ENCODE results near the gene CYTH4.

CYTH4 gene

DNA sequence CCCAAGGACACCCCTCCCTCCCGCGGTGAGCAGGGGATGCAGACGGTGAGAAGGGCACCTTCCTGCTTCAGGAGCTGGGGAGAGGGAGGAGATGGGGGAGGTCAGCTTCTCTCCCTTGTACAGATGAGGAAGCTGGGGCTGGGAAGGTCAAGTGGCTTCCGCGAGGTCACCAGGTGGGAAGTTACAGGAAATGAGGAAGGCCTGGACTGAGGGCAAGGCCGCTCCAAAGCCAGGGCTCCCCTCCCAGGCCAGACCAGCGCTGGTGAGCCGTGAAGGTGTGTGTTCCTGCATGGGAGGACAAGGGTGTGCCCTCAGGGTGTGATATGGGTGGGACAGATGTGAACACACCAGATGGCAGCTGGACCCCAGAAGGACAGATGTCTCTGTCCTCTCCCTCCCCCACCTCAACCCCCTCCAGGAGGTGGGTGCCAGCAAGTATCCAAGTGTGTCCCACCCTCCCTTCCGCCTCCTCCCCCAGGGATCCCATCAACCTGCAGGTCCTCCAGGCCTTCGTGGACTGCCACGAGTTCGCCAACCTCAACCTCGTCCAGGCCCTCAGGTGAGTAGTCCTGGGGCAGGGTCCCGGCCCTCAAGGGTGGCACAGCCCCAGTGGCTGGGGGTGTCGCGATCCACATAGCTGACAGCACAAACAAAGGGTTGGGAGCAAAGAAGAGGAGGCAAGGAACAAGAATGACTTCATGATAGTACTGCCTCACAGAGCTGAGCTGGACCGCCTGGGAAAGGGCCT, 16.6 kb downstream of the CYTH4 start:
- no peak overlapping the region for H3K27ac ChIP-seq (ENCODE audit: low read depth, low read length)
- no peak overlapping the region for H3K9ac ChIP-seq (ENCODE audit: low read length)
- H3K36me3 ChIP-seq (ENCODE audit: insufficient read depth, low read length) = no peaks in the 10 kb centered on the region

DNA sequence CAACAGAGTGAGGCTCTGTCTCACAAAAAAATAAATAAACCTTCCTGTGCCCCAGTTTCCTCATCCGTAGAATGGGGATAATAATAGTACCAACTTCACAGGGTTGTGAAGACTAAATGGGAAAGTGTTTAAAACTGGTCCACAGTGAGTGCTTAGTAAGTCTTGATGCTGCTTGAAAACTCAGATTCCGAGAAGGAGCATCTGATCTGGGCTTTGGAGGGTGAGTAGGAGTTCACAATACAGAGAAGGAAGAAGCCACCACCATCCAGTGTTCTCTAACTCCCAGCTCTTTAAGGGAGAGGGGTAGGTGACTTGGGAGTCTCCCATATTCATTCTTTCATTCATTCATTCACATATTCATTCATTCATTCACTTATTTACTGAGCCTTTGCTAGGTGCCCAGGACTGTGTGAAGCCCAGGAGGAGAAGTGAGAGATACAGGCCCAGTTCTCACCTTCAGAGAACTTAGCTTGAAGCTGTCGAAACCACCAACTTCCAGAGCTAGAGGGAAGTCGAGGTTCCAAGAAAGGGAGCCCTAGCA, 17.7 kb downstream of the CYTH4 start:
- Histone ChIP-seq H3K9ac (ENCODE audit: low read length) (no peak overlapping the region), H3K4me3 (ENCODE audit: low read depth in 1 of 2, low read length in 2 of 2) (no peak overlapping the region), H3K9me3 (ENCODE audit: low read length) (no peaks in the 10 kb centered on the region), H3K4me1 (ENCODE audit: insufficient read depth, low read length) (no peaks in the 10 kb centered on the region), H3K36me3 (ENCODE audit: insufficient read depth, low read length) (no peaks in the 10 kb centered on the region), H3K27me3 (ENCODE audit: control insufficient read depth in 1 of 2, insufficient read depth in 2 of 2, low read length in 2 of 2) (peaks cover 0 to 5% of the 10 kb centered on the region in 2 donors), H3K27ac (ENCODE audit: low read depth, low read length) (no peak overlapping the region)

More for the DNA sequence above, 16.6 kb downstream of the CYTH4 start:
- no peak overlapping the region for H3K4me3 ChIP-seq (ENCODE audit: low read depth in 1 of 2, low read length in 2 of 2)
- H3K9me3 ChIP-seq (ENCODE audit: low read length) = no peaks in the 10 kb centered on the region
- peaks cover 0 to 5% of the 10 kb centered on the region in 2 donors for H3K27me3 ChIP-seq (ENCODE audit: control insufficient read depth in 1 of 2, insufficient read depth in 2 of 2, low read length in 2 of 2)
- H3K4me1 ChIP-seq (ENCODE audit: insufficient read depth, low read length) = no peaks in the 10 kb centered on the region

DNA sequence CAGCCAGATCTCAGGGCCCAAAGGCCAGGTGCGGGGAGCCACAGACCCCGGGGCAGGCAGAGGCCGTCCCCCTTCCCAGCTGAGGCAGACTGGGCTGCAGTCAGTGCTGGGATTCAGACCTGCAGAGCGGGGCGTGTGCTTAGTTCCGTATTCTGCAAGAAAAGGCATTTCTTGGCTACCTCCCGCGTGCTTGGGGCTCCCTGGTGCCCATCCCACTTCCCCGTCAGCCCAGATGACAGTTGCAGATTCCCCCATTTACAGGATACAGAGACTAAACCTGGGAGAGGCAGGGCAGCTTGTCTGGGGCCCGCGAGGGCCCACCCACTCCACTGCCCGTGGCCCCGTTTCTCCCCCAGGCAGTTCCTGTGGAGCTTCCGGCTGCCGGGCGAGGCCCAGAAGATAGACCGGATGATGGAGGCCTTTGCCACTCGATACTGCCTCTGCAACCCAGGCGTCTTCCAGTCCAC, 18.3 kb downstream of the CYTH4 start:
- no peaks in the 10 kb centered on the region for H3K36me3 ChIP-seq (ENCODE audit: insufficient read depth, low read length)
- H3K27me3 ChIP-seq (ENCODE audit: control insufficient read depth in 1 of 2, insufficient read depth in 2 of 2, low read length in 2 of 2) = peaks cover 0 to 5% of the 10 kb centered on the region in 2 donors
- no peak overlapping the region for H3K9ac ChIP-seq (ENCODE audit: low read length)
- no peaks in the 10 kb centered on the region for H3K4me1 ChIP-seq (ENCODE audit: insufficient read depth, low read length)
- H3K27ac ChIP-seq (ENCODE audit: low read depth, low read length) = no peak overlapping the region
- no peaks in the 10 kb centered on the region for H3K9me3 ChIP-seq (ENCODE audit: low read length)
- no peak overlapping the region for H3K4me3 ChIP-seq (ENCODE audit: low read depth in 1 of 2, low read length in 2 of 2)

DNA sequence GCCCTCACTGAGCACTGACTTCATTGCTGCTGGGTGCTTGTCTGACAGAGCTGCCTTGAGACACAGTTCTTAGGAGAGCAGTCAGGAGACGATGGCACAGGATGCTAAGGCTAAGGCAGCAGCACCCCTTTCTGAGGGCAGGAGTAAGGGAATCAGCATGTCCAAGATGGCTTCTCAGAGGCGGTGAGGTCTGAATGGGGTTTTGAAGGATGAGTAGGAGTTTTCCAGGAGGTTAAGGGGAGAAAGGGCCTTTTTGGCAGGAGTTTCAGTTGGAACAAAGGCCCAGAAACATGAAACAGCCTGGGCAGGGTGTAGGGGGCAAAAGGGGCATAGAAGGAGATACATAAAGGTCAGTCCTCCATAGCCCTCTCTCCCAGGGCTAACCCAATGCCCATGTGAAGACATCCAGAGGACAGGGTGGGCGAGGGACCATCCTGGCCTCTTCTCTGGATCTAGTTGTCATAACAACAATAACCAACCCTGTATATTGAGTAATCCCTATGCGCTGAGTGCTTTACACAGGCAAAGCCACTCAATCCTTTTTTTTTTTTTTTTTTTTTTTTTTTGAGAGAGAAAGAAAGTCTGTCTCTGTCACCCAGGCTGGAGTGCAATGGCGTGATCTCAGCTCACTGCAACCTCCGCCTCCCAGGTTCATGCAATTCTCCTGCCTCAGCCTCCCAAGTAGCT, 19.0 kb downstream of the CYTH4 start:
- Histone ChIP-seq H3K4me3 (ENCODE audit: low read depth in 1 of 2, low read length in 2 of 2) (no peak overlapping the region), H3K36me3 (ENCODE audit: insufficient read depth, low read length) (no peaks in the 10 kb centered on the region)

DNA sequence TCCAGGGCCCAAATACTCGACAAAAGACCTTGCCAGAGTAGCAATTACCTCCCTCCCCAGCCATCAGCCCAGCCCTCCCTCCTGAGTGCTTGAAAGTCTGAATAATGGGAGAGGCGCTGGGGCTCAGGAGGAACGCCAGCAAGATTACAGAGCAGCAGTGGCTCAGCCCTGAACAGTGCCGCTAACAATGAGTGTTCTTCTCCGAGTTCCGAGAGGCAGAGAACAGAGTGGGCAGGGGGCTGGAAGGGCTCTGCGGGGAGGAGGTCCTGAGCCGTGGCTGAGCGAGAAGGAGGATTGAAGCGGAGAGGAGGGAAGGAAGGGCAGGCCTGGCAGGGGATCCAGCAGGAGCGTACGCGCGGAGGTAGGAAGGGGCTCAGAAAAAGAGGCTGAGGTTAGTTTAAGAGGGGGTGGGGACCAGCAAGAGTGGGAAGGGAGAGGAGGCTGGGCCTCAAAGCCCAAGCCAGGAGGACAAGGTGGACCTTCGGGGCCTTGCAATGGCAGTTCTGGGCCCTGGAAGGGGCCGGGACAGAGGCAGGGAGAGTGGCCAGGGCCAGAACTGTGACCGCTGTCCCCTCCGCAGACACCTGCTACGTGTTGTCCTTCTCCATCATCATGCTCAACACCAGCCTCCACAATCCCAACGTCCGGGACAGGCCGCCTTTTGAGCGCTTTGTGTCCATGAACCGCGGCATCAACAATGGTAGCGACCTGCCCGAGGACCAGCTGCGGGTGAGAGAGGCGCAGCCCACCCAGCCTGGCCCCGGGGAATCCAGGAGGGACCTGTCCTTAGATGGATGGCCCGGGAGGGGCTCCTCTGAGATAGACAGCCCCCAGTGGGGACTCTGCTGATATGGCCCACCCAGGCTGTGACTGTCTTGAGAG, 20.6 kb downstream of the CYTH4 start:
- Histone ChIP-seq H3K4me3 (ENCODE audit: low read depth in 1 of 2, low read length in 2 of 2) (no peak overlapping the region), H3K27me3 (ENCODE audit: control insufficient read depth in 1 of 2, insufficient read depth in 2 of 2, low read length in 2 of 2) (peaks cover 0 to 5% of the 10 kb centered on the region in 2 donors), H3K4me1 (ENCODE audit: insufficient read depth, low read length) (peaks cover 5% of the 10 kb centered on the region), H3K27ac (ENCODE audit: low read depth, low read length) (no peak overlapping the region), H3K36me3 (ENCODE audit: insufficient read depth, low read length) (no peaks in the 10 kb centered on the region), H3K9ac (ENCODE audit: low read length) (no peak overlapping the region), H3K9me3 (ENCODE audit: low read length) (no peaks in the 10 kb centered on the region)

More for the DNA sequence above, 19.0 kb downstream of the CYTH4 start:
- no peak overlapping the region for H3K27ac ChIP-seq (ENCODE audit: low read depth, low read length)
- H3K9ac ChIP-seq (ENCODE audit: low read length) = no peak overlapping the region
- peaks cover 0 to 5% of the 10 kb centered on the region in 2 donors for H3K27me3 ChIP-seq (ENCODE audit: control insufficient read depth in 1 of 2, insufficient read depth in 2 of 2, low read length in 2 of 2)
- no peaks in the 10 kb centered on the region for H3K9me3 ChIP-seq (ENCODE audit: low read length)
- H3K4me1 ChIP-seq (ENCODE audit: insufficient read depth, low read length) = no peaks in the 10 kb centered on the region

DNA sequence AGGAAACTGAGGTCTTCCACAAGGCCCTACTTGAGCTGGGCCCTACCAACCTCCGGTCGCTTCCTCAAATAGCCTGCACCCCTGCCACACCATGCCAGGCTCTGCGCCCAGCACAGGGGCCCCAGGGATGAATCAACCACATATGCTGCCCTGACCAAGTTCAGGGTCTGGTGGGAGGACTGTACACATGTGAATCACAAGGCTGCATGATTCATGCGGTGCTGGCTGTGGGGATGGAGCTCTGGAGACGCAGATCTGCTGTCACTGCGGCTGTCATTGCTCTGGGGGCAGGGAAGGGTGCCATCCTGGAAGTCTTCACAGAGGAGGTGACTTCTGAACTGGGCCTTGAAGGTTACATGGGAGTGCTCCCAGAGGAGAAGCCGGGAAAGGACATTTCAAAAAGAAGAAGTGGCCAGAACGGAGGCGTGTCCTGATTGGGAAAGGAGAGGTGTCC, 21.5 kb downstream of the CYTH4 start:
- Histone ChIP-seq H3K4me1 (ENCODE audit: insufficient read depth, low read length) (peaks cover 5% of the 10 kb centered on the region), H3K27me3 (ENCODE audit: control insufficient read depth in 1 of 2, insufficient read depth in 2 of 2, low read length in 2 of 2) (peaks cover 0 to 5% of the 10 kb centered on the region in 2 donors), H3K36me3 (ENCODE audit: insufficient read depth, low read length) (no peaks in the 10 kb centered on the region), H3K4me3 (ENCODE audit: low read depth in 1 of 2, low read length in 2 of 2) (no peak overlapping the region), H3K27ac (ENCODE audit: low read depth, low read length) (no peak overlapping the region), H3K9ac (ENCODE audit: low read length) (no peak overlapping the region), H3K9me3 (ENCODE audit: low read length) (no peaks in the 10 kb centered on the region)

DNA sequence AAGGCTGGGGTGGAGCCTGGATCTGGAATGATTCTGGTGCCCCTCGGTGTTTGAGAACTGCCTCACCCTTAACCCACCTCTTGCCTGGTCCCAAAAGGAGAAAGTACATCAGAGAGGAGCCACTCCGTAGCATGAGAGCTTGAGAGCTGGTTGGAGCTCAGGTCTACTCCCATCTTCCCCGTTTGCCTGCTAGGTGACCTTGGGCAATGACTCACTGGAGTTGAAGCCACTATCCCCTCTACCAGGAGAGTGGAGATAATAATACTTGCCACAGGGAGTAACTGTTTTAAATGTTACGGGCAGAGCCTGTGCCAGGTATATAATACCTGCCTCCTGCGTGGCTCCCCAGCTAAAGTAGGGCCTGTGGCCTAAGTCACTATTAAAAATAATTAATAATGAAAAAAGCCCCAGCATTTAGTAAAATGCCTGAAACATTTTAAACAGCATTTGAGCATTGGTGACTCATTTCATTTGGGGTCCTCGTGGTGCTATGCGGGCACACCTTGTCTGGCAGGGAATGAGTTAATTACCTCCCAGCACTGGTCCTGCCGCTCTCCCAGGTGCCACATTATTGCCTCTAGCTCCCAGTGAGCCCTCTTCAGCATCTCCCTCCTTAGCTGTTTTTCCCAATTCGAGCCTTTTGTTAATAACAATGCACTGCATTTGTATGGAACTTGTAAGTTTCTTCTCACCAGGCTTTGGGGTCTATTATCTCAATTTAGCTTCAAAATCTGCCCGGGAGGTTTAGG, 22.5 kb downstream of the CYTH4 start:
- Histone ChIP-seq H3K36me3 (ENCODE audit: insufficient read depth, low read length) (no peaks in the 10 kb centered on the region), H3K27me3 (ENCODE audit: control insufficient read depth in 1 of 2, insufficient read depth in 2 of 2, low read length in 2 of 2) (peaks cover 0 to 5% of the 10 kb centered on the region in 2 donors), H3K4me1 (ENCODE audit: insufficient read depth, low read length) (peaks cover 5% of the 10 kb centered on the region), H3K9me3 (ENCODE audit: low read length) (no peaks in the 10 kb centered on the region), H3K4me3 (ENCODE audit: low read depth in 1 of 2, low read length in 2 of 2) (no peak overlapping the region), H3K9ac (ENCODE audit: low read length) (no peak overlapping the region), H3K27ac (ENCODE audit: low read depth, low read length) (no peak overlapping the region)

DNA sequence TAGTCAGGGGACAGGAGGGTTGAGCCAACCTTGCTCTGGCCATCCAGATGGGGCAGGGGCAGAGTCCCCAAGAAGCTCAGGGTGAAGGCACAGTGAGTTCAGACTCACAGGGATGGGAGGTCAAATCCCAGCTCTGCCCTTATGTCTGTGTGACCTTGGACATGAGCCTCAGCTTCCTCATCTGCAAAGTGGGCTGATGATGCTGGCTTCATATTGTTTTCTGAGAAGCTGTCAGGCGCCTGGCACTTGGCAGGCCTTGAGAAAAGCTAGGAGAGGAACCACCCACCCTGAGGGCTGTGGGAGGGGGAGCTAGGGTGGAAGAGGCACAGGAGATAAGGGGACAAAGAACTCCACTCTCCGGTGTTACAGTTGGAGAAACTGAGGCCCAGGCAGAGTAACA, 23.6 kb downstream of the CYTH4 start:
- no peak overlapping the region for H3K9ac ChIP-seq (ENCODE audit: low read length)
- peaks cover 5% of the 10 kb centered on the region for H3K4me1 ChIP-seq (ENCODE audit: insufficient read depth, low read length)
- H3K27me3 ChIP-seq (ENCODE audit: control insufficient read depth in 1 of 2, insufficient read depth in 2 of 2, low read length in 2 of 2) = peaks cover 0 to 3% of the 10 kb centered on the region in 2 donors
- H3K9me3 ChIP-seq (ENCODE audit: low read length) = no peaks in the 10 kb centered on the region
- no peak overlapping the region for H3K4me3 ChIP-seq (ENCODE audit: low read depth in 1 of 2, low read length in 2 of 2)
- no peak overlapping the region for H3K27ac ChIP-seq (ENCODE audit: low read depth, low read length)
- no peaks in the 10 kb centered on the region for H3K36me3 ChIP-seq (ENCODE audit: insufficient read depth, low read length)

DNA sequence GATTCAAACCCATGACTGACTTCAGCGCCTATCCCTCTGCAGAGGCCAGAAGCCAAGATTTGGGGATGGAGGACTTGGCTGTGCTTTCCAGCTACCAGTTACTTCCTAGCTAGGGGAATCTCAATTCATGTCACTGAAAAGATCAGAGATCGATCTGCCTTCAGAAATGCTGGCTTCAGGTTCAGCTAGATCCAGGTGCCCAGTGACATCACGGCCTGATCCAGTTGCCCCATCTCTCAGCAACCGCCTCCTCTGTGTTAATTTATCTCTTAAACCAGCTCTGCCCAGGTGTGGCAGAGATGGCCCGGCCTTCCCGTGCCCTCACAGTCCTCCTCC, 24.2 kb downstream of the CYTH4 start:
- no peaks in the 10 kb centered on the region for H3K9me3 ChIP-seq (ENCODE audit: low read length)
- no peak overlapping the region for H3K9ac ChIP-seq (ENCODE audit: low read length)
- no peak overlapping the region for H3K4me3 ChIP-seq (ENCODE audit: low read depth in 1 of 2, low read length in 2 of 2)
- no peak overlapping the region for H3K27ac ChIP-seq (ENCODE audit: low read depth, low read length)
- peaks cover 5% of the 10 kb centered on the region for H3K4me1 ChIP-seq (ENCODE audit: insufficient read depth, low read length)
- no peaks in the 10 kb centered on the region for H3K27me3 ChIP-seq (ENCODE audit: control insufficient read depth in 1 of 2, insufficient read depth in 2 of 2, low read length in 2 of 2)
- no peaks in the 10 kb centered on the region for H3K36me3 ChIP-seq (ENCODE audit: insufficient read depth, low read length)

DNA sequence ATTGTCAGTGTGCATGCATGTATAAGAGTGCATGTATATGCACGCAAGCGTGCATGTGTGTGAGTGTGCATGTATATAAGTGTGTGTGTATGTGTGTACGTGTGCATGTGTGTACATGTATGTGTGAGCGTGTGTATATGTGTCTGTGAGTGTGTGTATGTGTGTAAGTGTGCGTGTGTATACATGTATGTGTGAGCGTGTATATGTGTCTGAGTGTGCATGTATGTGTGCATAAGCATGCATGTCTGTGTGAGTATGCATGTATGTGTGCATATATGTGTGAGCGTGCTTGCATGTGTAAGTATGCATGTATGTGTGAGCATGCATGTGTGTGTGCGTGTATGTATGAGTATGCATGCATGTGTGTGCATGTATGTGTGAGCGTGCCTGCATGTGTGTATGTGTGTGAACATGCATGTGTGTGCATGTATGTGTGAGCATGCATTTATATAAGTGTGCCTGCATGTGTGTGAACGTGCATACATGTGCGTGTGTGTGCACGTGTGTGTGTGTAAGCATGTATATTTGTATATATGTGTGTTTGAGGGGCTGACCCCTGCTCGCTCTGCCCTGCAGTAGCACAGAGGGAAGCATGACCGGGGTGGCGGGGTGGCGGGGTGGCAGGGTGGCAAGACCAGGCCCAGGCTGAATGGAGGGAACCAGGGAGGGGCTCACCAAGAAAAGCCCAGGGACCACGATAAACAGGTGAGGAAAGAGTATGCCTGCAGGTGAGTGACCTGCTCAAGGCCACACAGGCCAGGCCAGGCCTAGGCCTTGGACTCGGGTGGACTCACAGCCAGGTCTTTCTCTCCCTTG, 26.3 kb downstream of the CYTH4 start:
- no peaks in the 10 kb centered on the region for H3K9me3 ChIP-seq (ENCODE audit: low read length)
- H3K27ac ChIP-seq (ENCODE audit: low read depth, low read length) = no peak overlapping the region
- no peak overlapping the region for H3K9ac ChIP-seq (ENCODE audit: low read length)
- no peaks in the 10 kb centered on the region for H3K27me3 ChIP-seq (ENCODE audit: control insufficient read depth in 1 of 2, insufficient read depth in 2 of 2, low read length in 2 of 2)
- no peaks in the 10 kb centered on the region for H3K36me3 ChIP-seq (ENCODE audit: insufficient read depth, low read length)
- H3K4me3 ChIP-seq (ENCODE audit: low read depth in 1 of 2, low read length in 2 of 2) = no peak overlapping the region
- H3K4me1 ChIP-seq (ENCODE audit: insufficient read depth, low read length) = peaks cover 5% of the 10 kb centered on the region
